Mucosa of rectum (tissue), 2 donors: Measurements from ENCODE around the gene PAQR5.

Source experiments
- H3K27ac ChIP-seq, 2 donors: one replicate each; pipeline ENCODE4 v1.7.0; 2013; ENCODE audit warnings: inconsistent platforms in 2 of 2, low read depth in 2 of 2, low read length in 2 of 2
- H3K27me3 ChIP-seq, 2 donors: one replicate each; pipeline ENCODE4 v1.7.0; 2013; ENCODE audit warnings: low read length in 2 of 2; ENCODE audit not compliant: control insufficient read depth in 2 of 2, insufficient read depth in 2 of 2
- H3K36me3 ChIP-seq, 2 donors: one replicate each; pipeline ENCODE4 v1.7.0; 2013; ENCODE audit warnings: low read length in 2 of 2; ENCODE audit not compliant: control insufficient read depth in 2 of 2, insufficient read depth in 2 of 2
- H3K4me1 ChIP-seq, 2 donors: one replicate each; pipeline ENCODE4 v1.7.0; 2013; ENCODE audit warnings: low read length in 2 of 2, mild to moderate bottlenecking in 1 of 2; ENCODE audit not compliant: control insufficient read depth in 2 of 2, insufficient read depth in 2 of 2
- H3K4me3 ChIP-seq, 2 donors: one replicate each; pipeline ENCODE4 v1.7.0; 2013; ENCODE audit warnings: low read length in 2 of 2
- H3K9ac ChIP-seq, 2 donors: one replicate each; pipeline ENCODE4 v1.7.0; 2013; ENCODE audit warnings: low read length in 2 of 2, low read depth in 1 of 2, mild to moderate bottlenecking in 1 of 2
- H3K9me3 ChIP-seq, 2 donors: one replicate each; pipeline ENCODE4 v1.7.0; 2013; ENCODE audit warnings: low read length in 2 of 2; ENCODE audit not compliant: control insufficient read depth in 2 of 2
- donor health status: healthy.
- donor health status: Normal muscosa, but diverticular disease.

PAQR5 gene

GRCh38 chr15:69314131-69314530 lies 15.4 kb downstream of the PAQR5 start:
- Histone ChIP-seq H3K27ac (peak overlapping the region; percentile 94), H3K4me3 (peak overlapping the region; percentile 54 to 63), H3K36me3 (no peaks in the 10 kb centered on the region)

GRCh38 chr15:69314736-69315135 lies 16.0 kb downstream of the PAQR5 start:
- H3K9me3 ChIP-seq, result no peaks in the 10 kb centered on the region
- H3K27ac ChIP-seq, result peak overlapping the region; percentile 94
- no peaks in the 10 kb centered on the region for H3K27me3 ChIP-seq
- no peaks in the 10 kb centered on the region for H3K36me3 ChIP-seq
- H3K4me3 ChIP-seq, result peak overlapping the region; percentile 54 to 63
- H3K9ac ChIP-seq, result peak overlapping the region; percentile 32 to 71
- H3K4me1 ChIP-seq, result peaks cover 52 to 66% of the 10 kb centered on the region in 2 donors

More at GRCh38 chr15:69314131-69314530, 15.4 kb downstream of the PAQR5 start:
- Histone ChIP-seq H3K9ac (peak overlapping the region; percentile 34 to 71), H3K27me3 (no peaks in the 10 kb centered on the region), H3K9me3 (no peaks in the 10 kb centered on the region), H3K4me1 (peaks cover 47 to 60% of the 10 kb centered on the region in 2 donors)

- Histone ChIP-seq H3K27me3 (no peaks in the 10 kb centered on the region), H3K4me1 (peaks cover 57 to 69% of the 10 kb centered on the region in 2 donors), H3K4me3 (peak overlapping the region; percentile 44 to 63), H3K9me3 (no peaks in the 10 kb centered on the region), H3K36me3 (no peaks in the 10 kb centered on the region), H3K9ac (peak overlapping the region in 1 of 2 donors; percentile 71), H3K27ac (peak overlapping the region; percentile 94)
These were observed 16.8 kb downstream of the PAQR5 start for GRCh38 chr15:69315402-69316110.

GRCh38 chr15:69316291-69316690 lies 17.6 kb downstream of the PAQR5 start:
- no peaks in the 10 kb centered on the region for H3K27me3 ChIP-seq
- H3K27ac ChIP-seq, result peak overlapping the region; percentile 90 to 92
- H3K36me3 ChIP-seq, result no peaks in the 10 kb centered on the region
- no peak overlapping the region for H3K4me3 ChIP-seq
- no peaks in the 10 kb centered on the region for H3K9me3 ChIP-seq
- peaks cover 57 to 67% of the 10 kb centered on the region in 2 donors for H3K4me1 ChIP-seq
- peak overlapping the region in 1 of 2 donors; percentile 41 for H3K9ac ChIP-seq

GRCh38 chr15:69317392-69317841 lies 18.7 kb downstream of the PAQR5 start:
- no peaks in the 10 kb centered on the region for H3K36me3 ChIP-seq
- peak overlapping the region; percentile 44 to 59 for H3K4me3 ChIP-seq
- peaks cover 60 to 72% of the 10 kb centered on the region in 2 donors for H3K4me1 ChIP-seq
- peak overlapping the region; percentile 90 to 92 for H3K27ac ChIP-seq
- H3K27me3 ChIP-seq, result no peaks in the 10 kb centered on the region
- H3K9me3 ChIP-seq, result no peaks in the 10 kb centered on the region
- peak overlapping the region; percentile 72 to 77 for H3K9ac ChIP-seq

GRCh38 chr15:69318033-69318432 lies 19.3 kb downstream of the PAQR5 start:
- Histone ChIP-seq H3K36me3 (no peaks in the 10 kb centered on the region), H3K4me1 (peaks cover 54 to 71% of the 10 kb centered on the region in 2 donors), H3K27me3 (no peaks in the 10 kb centered on the region), H3K27ac (peak overlapping the region; percentile 90 to 92), H3K4me3 (peak overlapping the region; percentile 44 to 59), H3K9ac (peak overlapping the region; percentile 60 to 70), H3K9me3 (no peaks in the 10 kb centered on the region)

- H3K27me3 ChIP-seq, result no peaks in the 10 kb centered on the region
- H3K9ac ChIP-seq, result no peak overlapping the region
- H3K27ac ChIP-seq, result peak overlapping the region in 1 of 2 donors; percentile 56
- H3K4me3 ChIP-seq, result no peak overlapping the region
- no peaks in the 10 kb centered on the region for H3K9me3 ChIP-seq
- H3K36me3 ChIP-seq, result no peaks in the 10 kb centered on the region
- peaks cover 41 to 66% of the 10 kb centered on the region in 2 donors for H3K4me1 ChIP-seq
These were observed 21.0 kb downstream of the PAQR5 start for GRCh38 chr15:69319384-69320375.

GRCh38 chr15:69320977-69321554 lies 22.4 kb downstream of the PAQR5 start:
- Histone ChIP-seq H3K4me1 (peaks cover 31 to 66% of the 10 kb centered on the region in 2 donors), H3K27ac (peak overlapping the region in 1 of 2 donors; percentile 62), H3K4me3 (no peak overlapping the region), H3K36me3 (no peaks in the 10 kb centered on the region), H3K9ac (no peak overlapping the region), H3K9me3 (no peaks in the 10 kb centered on the region), H3K27me3 (no peaks in the 10 kb centered on the region)

GRCh38 chr15:69323893-69324430 lies 25.2 kb downstream of the PAQR5 start:
- H3K9me3 ChIP-seq, result no peaks in the 10 kb centered on the region
- H3K36me3 ChIP-seq, result no peaks in the 10 kb centered on the region
- no peaks in the 10 kb centered on the region for H3K27me3 ChIP-seq
- H3K9ac ChIP-seq, result no peak overlapping the region
- H3K27ac ChIP-seq, result no peak overlapping the region
- no peak overlapping the region for H3K4me3 ChIP-seq
- H3K4me1 ChIP-seq, result peaks cover 26 to 51% of the 10 kb centered on the region in 2 donors
